ENCODE measurements around the gene YPEL5. TPM values are rescaled to one million over a fixed set of nuclear protein-coding genes. Genes with fewer than 3 reads are reported as not detected.

YPEL5 gene
- total and polyA plus RNA-seq, 10 of the 15 experiments (the other 5 are each of a cell fraction or from before 2014, with no cell fraction given) = 18.8 to 47.3 (median 21.7) TPM

- H2AFZ ChIP-seq (ENCODE audit: control insufficient read depth, low read depth, low read length) = no peak overlapping the region
- H3K79me2 ChIP-seq (ENCODE audit: control insufficient read depth, insufficient read depth, low read length) = no peaks in the 10 kb centered on the region
- H3K27me3 ChIP-seq (replicated peaks in 1 of 2; ENCODE audit: control insufficient read depth in 2 of 2, insufficient read depth in 2 of 2, low read length in 1 of 2) = no peaks in the 10 kb centered on the region
- no peak overlapping the region for H3K4me2 ChIP-seq (ENCODE audit: control insufficient read depth, insufficient read depth)
- ChIA-PET CTCF (interaction anchor here (1.2 to 6.4 kb wide), 4 partner anchors 16 to 520 kb away, joined by 3 to 36 read pairs (median 5); no protein-coding TSS in a partner anchor), RAD21 (ENCODE audit: unreplicated experiment) (no interaction called here), POLR2A (no interaction called here), SMC1A (ENCODE audit: uncharacterized antibody, unreplicated experiment) (interaction anchor here (0.6 to 1.0 kb wide), 2 partner anchors 16 to 1138 kb away, joined by 3 read pairs; no protein-coding TSS in a partner anchor)
- ATAC-seq = no peak
- in situ Hi-C loops (cut with MboI) = no loop called here
- no peaks in the 10 kb centered on the region for H4K20me1 ChIP-seq (ENCODE audit: control insufficient read depth, insufficient read depth)
- H3K4me3 ChIP-seq = no peak overlapping the region
- no peak for FAIRE-seq
- no peak for DNase-seq (ENCODE audit: low read depth, low spot score)
- no peaks in the 10 kb centered on the region for H3K4me1 ChIP-seq (ENCODE audit: control insufficient read depth, insufficient read depth, low read length)
- H3K9me3 ChIP-seq (replicated peaks; ENCODE audit: control insufficient read depth, insufficient read depth, low read length) = no peaks in the 10 kb centered on the region
- intact Hi-C loops (cut with micrococcal nuclease; ENCODE audit: unreplicated experiment) = no loop called here
- no peaks in the 10 kb centered on the region for H3K36me3 ChIP-seq (ENCODE audit: control insufficient read depth in 2 of 2, insufficient read depth in 2 of 2, low read length in 1 of 2)
- 47% methylated on average over 7 of the region's 7 CpGs for WGBS (ENCODE audit: insufficient coverage, insufficient replicate concordance, low lambda C conversion rate, missing lambda C conversion rate)
- H3K9ac ChIP-seq (ENCODE audit: control insufficient read depth, insufficient read depth, low read length) = no peak overlapping the region
- TF ChIP-seq KDM1A (IDR thresholded peaks at IDR 0.05; ENCODE audit: borderline replicate concordance) = no peak
- no peak for TF ChIP-seq YY1 (IDR thresholded peaks at IDR 0.05; ENCODE audit: low read depth, low read length)
- TF ChIP-seq IKZF2 (IDR thresholded peaks at IDR 0.05) = no peak
- no peak for TF ChIP-seq TCF12 (IDR thresholded peaks at IDR 0.05; ENCODE audit: low read depth, low read length)
- TF ChIP-seq ZBTB4 (CRISPR knock-in tag; IDR thresholded peaks at IDR 0.05) = no peak
- no peak for TF ChIP-seq SMAD5 (IDR thresholded peaks at IDR 0.05; ENCODE audit: low read depth)
- no TSS peak for BruUV-seq (replicated peaks)
- no peak overlapping the region for H3K27ac ChIP-seq (ENCODE audit: control insufficient read depth, insufficient read depth)
These were observed 45.0 kb downstream of the YPEL5 start for GRCh38 chr2:30191819-30192271.

Data from GM12878 (cell line).